HepG2 (cell line): ENCODE data around the gene PLSCR4. TPM values are rescaled to one million over a fixed set of nuclear protein-coding genes. Genes with fewer than 3 reads are reported as not detected.

Source experiments
- ATAC-seq: fragments of 200-7000 bp; cut with Tn5 transposase; 3 replicates; pipeline ENCODE4 v1.9.1; 2020; ENCODE audit warnings: mild to moderate bottlenecking, moderate library complexity
- BruUV-seq: library from RNA; stranded (reverse); fragments of 400-500 nt; replicated peaks from 2 replicates; lab custom pipeline; 2021; lab: Mats Ljungman, UMichigan
- CTCF ChIA-PET: fragments of 300-600 bp; formaldehyde crosslinking; extraction: SDS; loops from one replicate; lab custom pipeline; 2021; ENCODE audit warnings: low total read pairs, inconsistent platforms, low intra/inter-chr PET ratio; lab: Yijun Ruan, JAX
- POLR2A ChIA-PET: fragments of 350-600 bp; sonication (Branson Sonifier 250); formaldehyde crosslinking; loops from one replicate; lab custom pipeline; 2020; ENCODE audit warnings: antibody characterized with exemption, inconsistent platforms; lab: Yijun Ruan, JAX
- DNase-seq: peaks from one replicate; pipeline ENCODE4 v3.0.0-alpha.2; 2015; ENCODE audit warnings: low spot score
- FAIRE-seq: peaks from 3 replicates; lab custom pipeline; 2011; peaks lifted over from hg19 to GRCh38; lab: Jason Lieb, UNC
- H2AFZ ChIP-seq: one replicate; pipeline ENCODE4 v1.6.1; 2011; ENCODE audit warnings: low read length, inconsistent platforms
- H3K27ac ChIP-seq: fragments of 300-600 bp; 3 replicates; pipeline ENCODE4 v1.8.0; 2011; ENCODE audit warnings: mixed run types, mild to moderate bottlenecking, mixed read lengths, low read length, inconsistent platforms; ENCODE audit not compliant: insufficient read depth; ENCODE audit errors: extremely low read length
- H3K27me3 ChIP-seq, 2 experiments: fragments of 200-600 bp in 1 of 2; 2 replicates in 1 of 2; 3 replicates in 1 of 2; pipeline versions ENCODE4 v1.6.0 to v1.8.0; 2011; ENCODE audit warnings: low read length in 2 of 2, mild to moderate bottlenecking in 2 of 2, moderate library complexity in 2 of 2, inconsistent platforms in 1 of 2; ENCODE audit not compliant: insufficient read depth in 2 of 2, control insufficient read depth in 1 of 2
- H3K36me3 ChIP-seq, 2 experiments: fragments of 200-600 bp in 1 of 2; replicated peaks in 1 of 2; 2 replicates in 1 of 2; 3 replicates in 1 of 2; pipeline versions ENCODE4 v1.5.1 to v1.8.0; 2011; ENCODE audit warnings: low read length in 2 of 2, inconsistent platforms in 1 of 2; ENCODE audit not compliant: insufficient read depth in 2 of 2, control insufficient read depth in 1 of 2
- H3K4me1 ChIP-seq: 2 replicates; pipeline ENCODE4 v1.5.1; 2012; ENCODE audit warnings: low read length, inconsistent platforms; ENCODE audit not compliant: insufficient read depth
- H3K4me2 ChIP-seq: 2 replicates; pipeline ENCODE4 v1.6.0; 2011; ENCODE audit warnings: low read depth, low read length, inconsistent platforms
- H3K4me3 ChIP-seq, 3 experiments: fragments of 200-600 bp in 1 of 3; sonication (generic), shearing (Covaris generic) in 1 of 3; replicated peaks in 1 of 3; 2 replicates each; pipeline ENCODE4 v1.5.1; 2011 to 2016; ENCODE audit warnings: low read length in 3 of 3, inconsistent platforms in 2 of 3, low read depth in 2 of 3, mild to moderate bottlenecking in 2 of 3, control low read depth in 1 of 3, mixed read lengths in 1 of 3; ENCODE audit not compliant: insufficient read depth in 1 of 3
- H3K79me2 ChIP-seq: one replicate; pipeline ENCODE4 v1.6.1; 2011; ENCODE audit warnings: low read length, inconsistent platforms; ENCODE audit not compliant: insufficient read depth
- H3K9ac ChIP-seq: 2 replicates; pipeline ENCODE4 v1.6.0; 2011; ENCODE audit warnings: mild to moderate bottlenecking, low read depth, low read length, inconsistent platforms; ENCODE audit not compliant: insufficient read depth
- H3K9me3 ChIP-seq: 2 replicates; pipeline ENCODE4 v1.5.1; 2012; ENCODE audit warnings: mild to moderate bottlenecking, low read length
- H4K20me1 ChIP-seq: 2 replicates; pipeline ENCODE4 v1.6.0; 2011; ENCODE audit warnings: inconsistent platforms, mild to moderate bottlenecking, low read length, moderate library complexity; ENCODE audit not compliant: insufficient read depth
- FOXJ3 ChIP-seq: sonication (generic); formaldehyde crosslinking; IDR thresholded peaks from 2 replicates; pipeline ENCODE4 v1.4.0; 2020; ENCODE audit warnings: missing genetic modification reagents, mild to moderate bottlenecking, borderline replicate concordance
- FOXM1 ChIP-seq: sonication (generic); formaldehyde crosslinking; IDR thresholded peaks from 2 replicates; pipeline ENCODE4 v1.5.0; 2020; ENCODE audit warnings: missing genetic modification reagents
- KMT2A ChIP-seq: sonication (generic); formaldehyde crosslinking; IDR thresholded peaks from 2 replicates; pipeline ENCODE4 v1.4.0; 2020; ENCODE audit warnings: missing genetic modification reagents
- MXI1 ChIP-seq: IDR thresholded peaks from 3 replicates; pipeline ENCODE4 v1.6.1; 2012; ENCODE audit warnings: low read depth, low read length, inconsistent platforms, borderline replicate concordance
- NFATC3 ChIP-seq: sonication (generic); formaldehyde crosslinking; IDR thresholded peaks from 2 replicates; pipeline ENCODE4 v1.5.1; 2020; ENCODE audit warnings: mild to moderate bottlenecking, missing genetic modification reagents
- SNRNP70 ChIP-seq: fragments of 200-400 bp; formaldehyde crosslinking; IDR thresholded peaks from 2 replicates; pipeline ENCODE4 v1.6.1; 2017; ENCODE audit warnings: mild to moderate bottlenecking, low read depth, low read length, moderate library complexity
- ZBTB25 ChIP-seq: IDR thresholded peaks from 2 replicates; pipeline ENCODE4 v1.6.1; 2018; ENCODE audit warnings: missing genetic modification reagents
- ZMYM3 ChIP-seq: sonication (generic); formaldehyde crosslinking; IDR thresholded peaks from 2 replicates; pipeline ENCODE4 v1.5.1; 2020; ENCODE audit warnings: mild to moderate bottlenecking, missing genetic modification reagents
- ZNF253 ChIP-seq: sonication (generic); formaldehyde crosslinking; IDR thresholded peaks from 2 replicates; pipeline ENCODE4 v1.8.0; 2022; ENCODE audit warnings: mild to moderate bottlenecking, missing genetic modification reagents, borderline replicate concordance
- ZNF318 ChIP-seq: sonication (generic); formaldehyde crosslinking; IDR thresholded peaks from 2 replicates; pipeline ENCODE4 v1.4.0; 2020; ENCODE audit warnings: mild to moderate bottlenecking, missing genetic modification reagents
- ZNF850 ChIP-seq: sonication (generic); formaldehyde crosslinking; conservative IDR thresholded peaks from 2 replicates; pipeline ENCODE4 v1.9.0; 2021; ENCODE audit warnings: mild to moderate bottlenecking, missing genetic modification reagents
- WGBS: methylation state at CpG from one replicate; pipeline ENCODE4 v1.1.6; 2017; ENCODE audit warnings: low lambda C conversion rate; 5-methylcytosine and 5-hydroxymethylcytosine counted together
- in situ Hi-C: cut with HindIII; loops from 2 replicates; pipeline ENCODE4 v1.10.0; 2017; ENCODE audit warnings: low pct_unique_long_range_greater_than_20kb; ENCODE audit not compliant: extremely low pct_ligation_motif_present
- intact Hi-C: fragments of 100-400 bp; cut with micrococcal nuclease; formaldehyde crosslinking; loops from one replicate; pipeline ENCODE4 v1.10.0; 2022; ENCODE audit not compliant: unreplicated experiment
- polyA plus RNA-seq, 8 experiments: library from polyadenylated mRNA; depleted of rRNA in 3 of 8; stranded (reverse) in 7 of 8; unstranded in 1 of 8; fragments of >200 nt; fragmentation: Illumina TruSeq in 4 of 8; extraction: Trizol in 4 of 8; gene quantifications; 2 replicates each; pipeline versions ENCODE4 v1.2.1 to v1.2.3, GENCODE V29; 2011 to 2016; ENCODE audit warnings: low read depth in 4 of 8, missing spikeins in 1 of 8, mixed read lengths in 1 of 8; ENCODE audit not compliant: insufficient read depth in 1 of 8
- total RNA-seq, 5 experiments: library from RNA; depleted of rRNA; stranded (reverse); fragments of >200 nt; fragmentation: Illumina TruSeq; extraction: Trizol; gene quantifications; 2 replicates each; pipeline ENCODE4 v1.2.3, GENCODE V29; 2016; ENCODE audit warnings: low read depth in 1 of 5

Gene PLSCR4
- total and polyA plus RNA-seq, 2 of the 13 experiments (the other 11 are each of a cell fraction or from before 2014, with no cell fraction given) = 1.5 to 59.0 TPM

- TF ChIP-seq FOXJ3 (CRISPR knock-in tag) (no peak), FOXM1 (CRISPR knock-in tag) (no peak), ZBTB25 (no peak), KMT2A (CRISPR knock-in tag) (no peak), ZNF253 (no peak), ZMYM3 (CRISPR knock-in tag) (no peak), NFATC3 (CRISPR knock-in tag) (no peak), ZNF850 (CRISPR knock-in tag) (no peak), ZNF318 (no peak), MXI1 (no peak), SNRNP70 (no peak)
- no peak overlapping the region for H3K4me2 ChIP-seq
- H3K4me3 ChIP-seq = no peak overlapping the region
- intact Hi-C loops = no loop called here
- in situ Hi-C loops = no loop called here
- H3K27me3 ChIP-seq = no peaks in the 10 kb centered on the region
- no peak overlapping the region for H3K27ac ChIP-seq
- WGBS = 93% methylated on average over 1 of the region's 1 CpG
- no peak overlapping the region for H2AFZ ChIP-seq
- H3K9ac ChIP-seq = no peak overlapping the region
- DNase-seq (no peak), ATAC-seq (no peak), FAIRE-seq (no peak)
- H3K4me1 ChIP-seq = peaks cover 15% of the 10 kb centered on the region
- H3K79me2 ChIP-seq = no peaks in the 10 kb centered on the region
- ChIA-PET CTCF (no interaction called here), POLR2A (no interaction called here)
- H3K36me3 ChIP-seq = no peaks in the 10 kb centered on the region
- BruUV-seq = no TSS peak
- no peaks in the 10 kb centered on the region; the same call in 1 of the 2 replicates for H4K20me1 ChIP-seq
- no peaks in the 10 kb centered on the region for H3K9me3 ChIP-seq
Observed at GRCh38 chr3:146227486-146227885, 23.4 kb downstream of the PLSCR4 start.
